Tongue (tissue), 3 donors: ENCODE data around the gene TDRD3. TPM values are rescaled to one million over a fixed set of nuclear protein-coding genes. Genes with fewer than 3 reads are reported as not detected.
A peak's percentile ranks its signal among the peaks of the same experiment; 100 is the strongest.

Experiments used
- DNase-seq: peaks from one replicate; pipeline ENCODE4 v3.0.0-alpha.2; 2015
- small RNA-seq: library from RNA; depleted of rRNA; stranded (forward); fragments of <200 nt; gene quantifications from one replicate; pipeline ENCODE3, GENCODE V24; 2014; ENCODE audit warnings: low replicate concordance
- total RNA-seq: library from RNA; depleted of rRNA; stranded (reverse); fragments of >200 nt; gene quantifications from one replicate; pipeline ENCODE4 v1.2.3, GENCODE V29; 2014

The TDRD3 gene
- total RNA-seq, 1 donor from 2014 or later: 59.9 TPM

DNA sequence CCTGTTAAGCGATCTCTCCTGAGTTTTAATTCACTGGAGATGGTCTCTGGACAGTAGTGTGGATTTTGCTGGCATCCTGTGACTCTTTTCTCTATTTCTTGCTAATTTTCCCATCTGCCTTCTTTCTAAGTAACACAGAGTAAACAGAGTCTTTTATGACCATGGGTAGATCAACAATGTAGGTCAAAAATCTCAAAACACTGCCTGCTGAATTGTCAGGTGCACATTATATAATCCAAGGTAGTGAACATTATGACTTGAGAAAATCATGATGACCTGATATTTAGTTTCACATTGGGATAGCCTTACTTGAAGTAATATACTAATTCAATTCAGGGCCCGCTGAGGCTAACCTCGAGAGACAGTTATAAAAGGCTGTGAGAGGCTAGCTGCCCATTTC lies 180.7 kb downstream of the TDRD3 start:
- DNase-seq: no peak

DNA sequence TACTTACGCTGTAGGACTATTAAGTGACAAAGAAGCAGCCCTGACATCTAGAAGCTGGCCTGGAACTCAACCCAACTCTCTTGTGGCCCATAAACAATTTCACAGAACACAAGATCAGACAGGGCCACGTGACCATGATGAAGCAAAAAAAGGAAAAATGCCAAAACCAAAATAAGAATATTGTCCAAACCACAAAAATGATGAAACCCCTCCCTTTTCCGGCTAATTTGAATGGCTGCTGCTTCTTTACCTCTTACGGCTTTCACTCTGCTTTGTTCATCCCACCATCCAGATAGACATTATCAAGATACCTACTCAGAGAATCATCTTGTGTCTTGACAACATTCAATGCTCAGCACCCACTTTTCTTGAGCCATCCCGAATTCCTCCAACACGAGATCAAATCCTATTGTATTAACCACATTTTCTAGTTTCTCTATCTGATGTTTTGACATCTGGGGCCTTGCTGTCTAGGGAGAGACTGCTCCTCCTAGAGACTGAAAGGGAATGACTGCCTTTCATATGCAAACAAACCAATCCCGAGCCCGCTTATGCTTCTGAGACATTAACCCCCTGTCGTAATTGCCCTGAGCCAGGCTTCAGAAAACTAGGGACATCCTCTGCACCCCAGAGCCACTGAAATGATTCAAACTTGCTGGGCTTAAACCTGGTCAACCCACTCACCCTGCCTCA lies 186.3 kb downstream of the TDRD3 start:
- no peak for DNase-seq

DNA sequence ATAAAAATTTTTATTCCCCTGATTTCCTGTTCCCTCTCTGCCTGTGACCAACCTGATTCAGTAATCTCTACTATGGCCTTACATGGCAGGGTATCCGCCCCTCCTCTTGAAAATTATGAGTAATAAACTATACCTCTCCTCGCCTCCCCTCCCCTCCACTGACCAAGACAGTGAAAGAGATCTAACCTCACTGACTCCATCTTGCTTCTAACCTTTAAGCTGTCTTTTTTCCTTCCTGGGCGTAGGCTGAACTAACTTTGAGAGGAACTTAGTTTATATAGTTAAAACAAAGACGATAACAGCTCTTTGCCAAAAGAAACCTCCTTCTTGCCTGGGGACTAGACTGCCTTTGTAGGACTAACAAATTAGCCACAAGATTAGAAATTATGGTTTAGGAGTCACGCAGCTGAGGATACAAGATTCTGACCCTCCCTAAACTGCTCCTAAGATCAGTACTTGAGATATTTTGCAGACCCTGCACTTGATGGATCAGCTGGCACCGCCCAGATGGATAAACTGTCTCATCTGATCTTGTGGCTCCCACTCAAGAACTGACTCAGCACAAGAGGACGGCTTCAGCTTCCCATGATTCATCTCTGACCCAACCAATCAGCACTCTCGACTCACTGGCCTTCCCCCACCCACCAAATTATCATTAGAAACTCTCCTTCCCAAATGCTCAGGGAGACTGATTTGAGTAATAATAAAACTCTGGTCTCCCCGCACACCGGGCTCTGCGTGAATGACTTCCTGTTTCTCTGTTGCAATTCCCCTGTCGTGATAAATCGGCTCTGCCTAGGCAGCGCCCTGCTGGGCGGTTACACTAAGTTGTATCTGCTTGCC lies 187.1 kb downstream of the TDRD3 start:
- DNase-seq: no peak

DNA sequence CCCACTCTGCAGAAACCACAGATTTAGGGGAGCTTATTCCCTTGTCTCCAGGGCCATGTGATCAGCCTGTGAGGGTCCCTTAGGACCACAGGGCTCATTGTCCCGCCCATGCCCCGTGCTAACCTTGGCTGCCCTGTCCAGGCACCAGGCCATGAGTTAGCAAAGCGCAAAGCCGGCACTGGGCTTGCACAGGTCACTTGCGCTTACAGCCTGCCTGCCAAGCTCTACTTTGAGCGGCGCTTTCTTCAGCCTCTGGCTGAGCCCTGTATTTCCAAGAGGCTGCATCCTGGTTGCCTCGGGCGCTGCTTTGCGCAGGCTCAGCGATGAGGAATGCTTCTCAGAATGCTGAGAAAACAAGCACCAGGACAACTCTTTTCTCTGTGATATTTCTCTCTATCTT lies 188.0 kb downstream of the TDRD3 start:
- DNase-seq: peak; percentile 11

DNA sequence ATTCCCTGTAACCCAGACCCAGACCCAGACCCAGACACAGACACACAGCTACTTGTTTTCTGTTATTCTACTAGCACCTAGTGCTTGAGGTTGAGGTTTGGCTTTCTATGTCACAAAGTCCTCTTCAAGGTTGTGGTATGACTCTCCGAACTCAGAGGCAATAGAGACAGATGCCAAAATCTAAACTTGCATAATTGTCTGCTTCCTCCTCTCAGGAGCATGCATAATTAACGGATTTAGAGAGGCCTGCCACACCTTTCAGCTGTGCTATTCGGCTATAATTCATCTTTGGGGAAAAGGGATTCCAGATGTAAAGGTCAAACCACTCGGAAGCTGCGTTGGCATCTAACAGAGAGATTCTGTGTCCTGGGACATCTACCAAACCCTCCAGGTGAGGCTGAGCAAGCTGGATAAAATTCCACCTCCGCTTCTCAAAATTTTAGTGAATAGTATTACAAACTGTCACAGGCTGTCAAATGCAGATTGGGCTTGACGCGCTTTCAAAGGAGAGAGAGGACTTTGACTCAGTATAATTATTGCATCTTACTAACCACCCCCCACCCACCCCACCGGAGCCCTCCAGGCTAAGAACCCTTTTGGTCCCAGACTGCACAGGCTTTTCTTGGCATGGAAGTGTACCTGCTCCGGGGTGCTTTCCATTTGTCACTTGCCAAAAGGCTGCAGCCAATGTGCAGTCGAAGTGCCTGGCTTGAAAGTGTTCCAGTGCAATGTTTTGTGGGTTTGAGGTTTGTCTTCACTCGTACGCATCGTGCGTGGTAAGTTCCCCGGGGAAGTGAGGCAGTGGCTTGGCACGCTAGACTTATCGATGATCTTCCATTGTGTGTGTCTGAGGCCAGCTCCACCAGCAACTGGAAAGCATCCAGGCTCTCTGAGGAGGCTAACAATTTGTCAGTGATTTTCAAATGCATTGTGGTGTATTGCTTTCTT lies 194.1 kb downstream of the TDRD3 start:
- DNase-seq: peak; percentile 30

DNA sequence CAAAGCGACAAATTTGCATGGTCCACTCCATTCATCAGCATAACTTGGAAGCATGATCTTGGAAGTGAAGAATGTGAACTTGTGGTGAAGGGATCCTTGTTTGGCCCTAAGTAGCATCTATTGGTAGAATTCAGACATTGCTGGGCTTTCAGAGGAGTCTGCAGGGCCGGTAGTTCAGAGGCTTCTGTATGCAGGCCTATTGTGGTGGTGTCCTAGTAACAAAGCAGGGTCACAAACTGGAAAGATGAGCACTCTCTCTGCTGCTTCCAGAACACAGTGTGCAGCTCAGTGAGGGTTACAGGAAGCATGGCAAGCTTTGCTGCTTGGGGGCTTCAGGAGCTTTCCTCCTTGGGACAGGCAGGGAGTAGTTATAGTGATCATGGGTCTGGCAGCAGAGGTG lies 206.0 kb downstream of the TDRD3 start:
- DNase-seq: no peak

DNA sequence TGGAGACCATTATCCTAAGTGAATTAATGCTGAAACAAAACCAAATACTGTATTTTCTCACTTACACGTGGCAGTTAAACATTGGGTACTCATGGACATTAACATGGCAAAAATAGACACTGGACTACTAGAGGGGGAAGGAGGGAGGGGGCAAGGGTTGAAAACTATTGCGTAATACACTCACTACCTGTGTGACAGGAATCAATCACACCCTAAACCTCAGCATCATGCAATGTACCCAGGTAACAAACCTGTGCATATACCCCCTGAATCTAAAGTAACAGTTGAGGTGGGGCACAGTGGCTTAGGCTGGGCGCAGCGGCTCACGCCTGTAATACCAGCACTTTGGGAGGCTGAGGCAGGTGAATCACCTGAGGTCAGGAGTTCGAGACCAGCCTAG lies 207.0 kb downstream of the TDRD3 start:
- DNase-seq: no peak

DNA sequence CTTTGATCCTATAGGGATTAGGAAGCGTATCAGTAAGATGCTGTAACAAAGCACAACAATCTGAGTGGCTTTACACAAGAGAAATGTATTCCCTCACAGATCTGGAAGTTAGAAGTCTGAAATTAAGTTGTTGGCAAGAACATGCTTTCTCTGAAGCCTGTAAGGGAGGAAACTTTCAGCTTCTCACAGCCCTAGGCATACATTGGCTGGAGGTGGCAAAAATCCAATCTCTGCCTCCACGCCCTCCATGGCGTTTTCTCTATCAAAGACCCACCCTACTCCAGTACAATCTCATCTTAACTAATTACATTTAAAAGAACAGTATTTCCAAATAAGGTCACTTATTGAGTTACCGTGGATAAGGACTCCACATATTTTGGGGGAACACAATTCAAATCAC lies 211.9 kb downstream of the TDRD3 start:
- DNase-seq: no peak

DNA sequence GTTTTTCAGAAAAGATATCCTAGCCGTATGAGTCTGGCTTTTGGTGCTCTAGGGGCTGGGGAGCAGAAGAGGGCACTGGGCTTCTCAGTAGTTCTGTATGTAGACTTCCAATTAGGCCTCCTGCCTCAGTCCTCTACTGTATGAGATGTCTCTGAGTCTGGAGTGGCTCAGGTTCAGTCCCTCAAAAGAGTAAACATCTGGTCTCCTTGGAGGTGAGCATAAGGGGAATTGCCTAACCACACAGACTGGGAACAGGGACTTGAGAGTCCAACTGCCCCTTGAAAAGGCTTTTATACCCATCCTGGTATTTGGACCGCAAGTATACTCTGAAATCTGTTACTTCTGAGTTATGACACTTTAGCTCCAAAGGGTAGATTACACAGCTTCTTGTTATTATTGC lies 214.5 kb downstream of the TDRD3 start:
- DNase-seq: no peak

DNA sequence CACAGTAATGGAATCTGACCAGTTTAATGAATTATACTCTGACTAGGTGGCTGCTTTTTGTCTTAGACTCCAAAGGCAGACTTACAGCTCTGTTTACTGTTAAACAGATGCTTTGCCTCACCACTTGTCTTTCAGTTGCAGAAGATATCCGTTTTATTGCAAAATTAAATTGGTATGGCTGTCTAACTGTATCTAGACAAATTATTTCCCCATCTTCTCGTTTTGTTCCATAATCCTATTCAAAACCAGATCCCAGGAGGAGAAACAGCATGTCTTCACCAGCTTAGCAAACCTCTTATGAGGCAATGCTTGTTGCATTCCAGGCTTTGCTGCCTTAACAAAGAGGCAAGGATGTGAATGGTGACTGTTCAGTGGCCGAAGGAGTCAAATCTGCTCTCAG lies 215.6 kb downstream of the TDRD3 start:
- DNase-seq: peak; percentile 14

DNA sequence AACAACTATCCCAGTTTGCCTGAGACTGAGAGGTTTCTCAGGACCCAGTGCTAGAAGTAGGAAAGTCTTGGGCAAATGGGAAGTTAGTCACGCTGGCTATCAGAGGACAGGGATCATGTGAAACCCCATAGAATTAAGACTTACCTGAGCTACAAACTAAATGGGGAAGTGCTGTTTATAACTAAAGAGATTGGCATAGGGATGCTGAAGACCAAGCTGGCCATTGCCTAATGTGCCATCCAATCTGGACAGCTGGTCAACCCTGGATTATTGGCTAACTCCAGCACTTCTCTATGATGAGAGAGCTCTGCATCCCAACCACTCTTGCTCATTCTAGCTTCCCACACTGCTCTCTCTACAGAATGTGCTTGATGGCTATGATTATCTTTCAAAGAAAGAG lies 216.1 kb downstream of the TDRD3 start:
- no peak for DNase-seq

DNA sequence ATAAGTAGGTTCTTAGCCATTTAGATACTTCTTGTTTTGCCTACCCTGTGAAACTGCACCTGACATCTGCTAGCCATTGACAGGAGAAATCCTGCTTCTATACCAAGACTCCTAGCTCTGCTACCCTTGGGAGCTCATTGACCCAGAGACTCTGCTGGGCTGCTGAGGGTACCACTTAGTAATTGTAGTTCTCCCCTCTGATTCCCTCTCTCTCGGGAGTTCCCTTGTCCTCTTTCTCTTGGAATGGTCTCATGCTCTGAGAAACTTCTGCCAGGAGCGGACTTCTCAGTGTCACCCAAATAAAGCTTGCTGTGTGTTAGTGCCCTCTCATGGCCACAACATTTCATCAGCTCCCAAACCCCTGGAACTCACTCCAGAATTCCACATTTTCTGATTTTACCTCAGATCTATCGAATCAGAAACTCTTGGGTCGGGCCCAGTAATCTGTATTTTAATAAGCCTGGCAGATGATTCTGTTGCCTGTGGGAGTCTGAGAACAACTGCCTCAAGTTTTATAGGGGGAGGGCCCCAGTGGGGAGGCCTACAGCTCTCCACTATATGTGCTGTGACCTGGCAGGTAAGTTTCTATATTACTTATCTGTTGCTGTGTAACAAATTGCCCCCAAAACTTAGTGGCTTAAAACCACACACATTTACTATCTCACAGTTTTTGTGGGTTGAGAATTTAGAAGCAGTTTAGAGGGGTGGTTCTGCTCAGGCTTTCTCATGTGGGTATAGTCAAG lies 221.1 kb downstream of the TDRD3 start:
- no peak for DNase-seq

DNA sequence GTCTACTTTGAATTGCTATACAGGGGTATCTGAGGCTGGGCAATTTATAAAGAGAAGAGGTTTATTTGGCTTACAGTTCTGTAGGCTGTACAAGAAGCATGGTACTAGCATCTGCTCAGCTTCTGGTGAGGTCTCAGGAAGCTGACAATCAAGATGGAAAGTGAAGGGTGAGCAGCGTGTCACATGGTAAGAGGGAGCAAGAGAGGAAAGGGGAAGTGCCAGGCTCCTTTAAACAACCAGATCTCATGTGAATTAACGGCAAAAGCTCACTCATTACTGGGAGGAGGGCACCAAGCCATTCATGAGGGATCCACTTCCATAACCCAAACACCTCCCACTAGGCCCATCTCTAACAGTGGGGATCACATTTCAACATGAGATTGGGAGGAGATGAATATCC lies 222.4 kb downstream of the TDRD3 start:
- DNase-seq: no peak

DNA sequence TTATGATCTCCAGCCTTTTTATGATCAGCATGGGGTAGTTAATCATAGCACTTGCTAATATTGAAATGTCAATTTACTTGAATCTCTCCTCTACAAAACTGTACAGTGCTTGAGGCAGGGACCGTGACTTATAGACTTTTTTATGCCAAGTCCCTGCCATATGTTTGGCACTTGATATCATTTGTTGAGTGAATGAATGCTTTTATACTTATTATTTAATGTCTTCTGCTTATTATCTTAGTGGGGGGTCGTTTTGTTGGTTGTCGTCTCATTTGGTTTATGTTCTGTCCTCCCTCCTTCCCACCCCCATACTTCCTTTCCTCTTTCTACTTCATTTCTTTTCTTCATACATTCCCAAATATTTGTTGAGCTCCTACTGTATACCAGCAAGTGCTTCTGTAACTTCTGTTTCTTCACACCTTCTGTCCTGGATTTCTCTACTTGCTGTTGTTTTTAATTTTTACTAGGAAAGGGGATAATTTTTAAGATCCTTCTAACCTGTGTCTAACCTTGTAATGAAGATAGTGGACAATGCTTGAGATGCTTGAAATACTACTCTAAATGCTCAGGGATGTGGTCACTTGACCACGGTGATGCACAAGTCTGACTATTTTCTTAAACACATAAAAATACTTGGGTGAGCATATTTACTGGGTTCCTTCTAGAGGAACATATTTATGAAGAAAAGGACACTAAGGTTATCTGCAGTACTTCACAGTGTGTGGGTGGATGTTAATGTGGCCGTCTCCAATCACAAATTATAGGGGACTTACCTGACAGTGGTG lies 223.8 kb downstream of the TDRD3 start:
- no peak for DNase-seq

DNA sequence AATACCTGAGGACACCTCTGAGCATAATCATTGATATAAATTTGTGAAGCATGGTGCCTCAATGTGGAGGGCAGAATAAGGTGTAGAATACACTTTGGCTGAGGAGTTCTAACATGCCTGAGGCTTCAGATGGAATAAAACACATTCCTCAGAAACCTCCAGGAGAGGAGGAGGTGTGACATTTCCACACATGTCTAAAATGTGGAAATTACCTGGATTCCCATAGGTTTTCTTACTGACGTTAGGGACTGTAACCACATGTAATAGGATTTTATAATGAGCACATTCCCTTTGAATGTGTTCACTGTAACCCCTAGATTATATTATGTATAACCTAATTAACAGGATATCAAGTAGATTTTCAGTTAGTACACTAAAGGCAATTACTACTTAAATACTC lies 226.1 kb downstream of the TDRD3 start:
- no peak for DNase-seq

Small RNA genes within 50 kb of the gene (small RNA-seq; reads per million reads assigned to genes)
- gene RNA5SP31: not detected

Other genes starting within 250 kb of the TDRD3 start
- 6.3 TPM for gene DIAPH3, start 233.3 kb upstream of the TDRD3 start, total RNA-seq